Cardiac fibroblast (primary cell): ENCODE data around the gene DOCK4.
A peak's percentile ranks its signal among the peaks of the same experiment; 100 is the strongest.

Source experiments
- DNase-seq, 2 donors: peaks; one replicate each; pipeline versions ENCODE4 v3.0.0 to v3.0.0-alpha.2; 2010; ENCODE audit warnings: low read depth in 2 of 2
- H3K4me3 ChIP-seq, 2 donors: replicated peaks in 1 of 2; 1 replicate in 1 of 2; 2 replicates in 1 of 2; pipeline ENCODE4 v1.5.1; 2011; ENCODE audit warnings: low read depth in 2 of 2, low read length in 2 of 2, mild to moderate bottlenecking in 2 of 2, moderate library complexity in 1 of 2
- CTCF ChIP-seq: IDR thresholded peaks from one replicate; pipeline ENCODE4 v1.5.1; 2011; ENCODE audit warnings: low read depth, mild to moderate bottlenecking, low read length, inconsistent platforms

The DOCK4 gene

GRCh38 chr7:112007185-112007584 is 199.0 kb downstream of the DOCK4 start:
- no peak overlapping the region for H3K4me3 ChIP-seq
- no peak for TF ChIP-seq CTCF
- DNase-seq: no peak

DNA sequence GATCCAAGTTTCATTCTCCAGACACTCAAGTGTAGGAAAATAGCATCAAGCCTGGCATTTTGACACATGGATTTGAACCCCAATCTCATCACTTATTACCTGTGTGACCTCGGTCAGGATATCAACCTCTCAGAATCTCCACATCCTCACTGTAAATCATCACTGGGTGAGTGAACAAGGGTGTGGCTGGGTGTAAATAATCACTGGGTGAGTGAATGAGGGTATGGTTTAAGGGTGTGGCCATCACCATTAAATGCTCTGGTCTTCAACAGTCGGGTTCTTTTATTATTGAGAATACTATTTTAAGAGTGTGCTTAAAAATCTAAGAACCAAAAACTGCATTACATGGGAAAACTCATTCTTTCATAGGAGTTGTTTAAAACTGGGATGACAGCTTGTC is 200.1 kb downstream of the DOCK4 start:
- H3K4me3 ChIP-seq: no peak overlapping the region
- no peak for TF ChIP-seq CTCF

GRCh38 chr7:112005205-112005775 is 200.9 kb downstream of the DOCK4 start:
- no peak overlapping the region for H3K4me3 ChIP-seq
- no peak for TF ChIP-seq CTCF
- DNase-seq: no peak

More for the DNA sequence above, 200.1 kb downstream of the DOCK4 start:
- no peak for DNase-seq

DNA sequence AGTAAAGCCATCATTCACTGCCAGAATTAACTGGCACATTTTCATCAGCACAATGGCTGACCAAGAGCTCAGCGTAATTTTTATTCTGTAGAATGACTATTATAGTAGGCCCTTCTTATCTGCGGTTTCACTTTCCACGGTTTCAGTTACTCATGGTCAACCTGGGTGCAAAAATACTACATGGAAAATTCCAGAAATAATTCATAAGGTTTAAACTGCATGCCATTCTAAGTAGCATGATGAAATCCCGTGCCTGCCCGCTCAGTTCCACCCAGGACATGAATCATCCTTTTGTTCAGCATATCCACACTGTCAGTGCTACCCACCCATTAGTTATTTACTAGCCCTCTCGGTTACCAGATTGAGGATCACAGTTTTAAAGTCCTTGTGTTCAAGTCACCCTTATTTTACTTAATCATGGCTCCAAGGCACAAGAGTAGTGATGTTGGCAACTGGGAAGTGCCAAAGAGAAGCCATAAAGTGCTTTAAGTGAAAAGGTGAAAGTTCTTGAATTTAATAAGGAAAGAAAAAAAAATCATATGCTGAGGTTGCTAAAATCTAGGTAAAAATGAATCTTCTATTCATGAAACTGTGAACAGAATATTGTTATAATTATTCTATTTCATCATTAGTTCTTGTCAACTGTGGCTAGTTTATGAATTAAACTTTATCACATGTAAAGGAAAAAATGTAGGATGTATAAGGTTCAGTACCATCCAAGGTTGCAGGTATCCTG is 204.9 kb downstream of the DOCK4 start:
- peak overlapping the region in 1 of 2 donors; percentile 28 for H3K4me3 ChIP-seq
- no peak for TF ChIP-seq CTCF
- DNase-seq: peak; percentile 89 to 97

- no peak overlapping the region for H3K4me3 ChIP-seq
- DNase-seq: no peak
- no peak for TF ChIP-seq CTCF
Observed at GRCh38 chr7:111998326-111998725, 207.9 kb downstream of the DOCK4 start.

- H3K4me3 ChIP-seq: no peak overlapping the region
- no peak for TF ChIP-seq CTCF
- no peak for DNase-seq
Observed at GRCh38 chr7:111997546-111997945, 208.7 kb downstream of the DOCK4 start.
